ENCODE results near the gene STIM1.
"Not testable (repeated sequence)": the region's sequence is repeated elsewhere in the genome, so short reads cannot be mapped to it uniquely, and the experiment has no call there.

Gene STIM1

DNA sequence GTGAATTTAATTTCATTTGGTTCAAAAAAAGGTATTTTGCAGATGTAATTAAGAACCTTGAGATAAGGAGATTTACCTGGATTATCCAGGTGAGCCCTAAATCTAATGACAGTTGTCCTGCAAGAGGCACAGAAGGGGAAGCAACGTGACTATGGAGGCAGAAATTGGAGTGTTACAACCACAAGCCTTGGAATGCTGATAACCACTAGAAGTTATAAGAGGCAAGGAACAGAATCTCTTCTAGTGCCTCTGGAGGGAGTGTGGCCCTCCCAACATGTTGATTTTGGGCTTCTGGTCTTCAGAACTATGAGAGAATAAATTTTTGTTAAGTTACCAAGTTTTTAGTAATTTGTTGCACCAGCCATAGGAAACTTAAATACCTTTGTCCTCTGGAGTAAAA is 271.9 kb downstream of the STIM1 start:
- Histone ChIP-seq H3K79me2 (ENCODE audit: insufficient read depth, low read length) (peaks cover 9% of the 10 kb centered on the region; the same call in 1 of the 2 replicates), H3K27me3 (ENCODE audit: low read length) (no peaks in the 10 kb centered on the region), H3K9ac (ENCODE audit: low read length) (no peak overlapping the region), H4K20me1 (ENCODE audit: low read depth, low read length) (0 out of 2 replicates have a peak, but pooled peaks cover 9% of the 10 kb centered on the region), H3K4me3 (ENCODE audit: insufficient read depth, low read length, poor library complexity, severe bottlenecking) (no peak overlapping the region), H2AFZ (ENCODE audit: low read depth, low read length, severe bottlenecking) (no peak overlapping the region), H3K9me3 (ENCODE audit: insufficient read depth, low read length) (no peaks in the 10 kb centered on the region), H3K36me3 (ENCODE audit: low read length) (peaks cover 85% of the 10 kb centered on the region), H3F3A (ENCODE audit: insufficient read depth) (peaks cover 13% of the 10 kb centered on the region), H3K4me2 (ENCODE audit: low read depth, low read length, poor library complexity, severe bottlenecking) (no peak overlapping the region), H3K9me2 (replicated peaks; ENCODE audit: insufficient read depth, low read length) (no peaks in the 10 kb centered on the region), H3K27ac (ENCODE audit: low read depth, low read length) (no peak overlapping the region)
- TF ChIP-seq, protein P1, sequence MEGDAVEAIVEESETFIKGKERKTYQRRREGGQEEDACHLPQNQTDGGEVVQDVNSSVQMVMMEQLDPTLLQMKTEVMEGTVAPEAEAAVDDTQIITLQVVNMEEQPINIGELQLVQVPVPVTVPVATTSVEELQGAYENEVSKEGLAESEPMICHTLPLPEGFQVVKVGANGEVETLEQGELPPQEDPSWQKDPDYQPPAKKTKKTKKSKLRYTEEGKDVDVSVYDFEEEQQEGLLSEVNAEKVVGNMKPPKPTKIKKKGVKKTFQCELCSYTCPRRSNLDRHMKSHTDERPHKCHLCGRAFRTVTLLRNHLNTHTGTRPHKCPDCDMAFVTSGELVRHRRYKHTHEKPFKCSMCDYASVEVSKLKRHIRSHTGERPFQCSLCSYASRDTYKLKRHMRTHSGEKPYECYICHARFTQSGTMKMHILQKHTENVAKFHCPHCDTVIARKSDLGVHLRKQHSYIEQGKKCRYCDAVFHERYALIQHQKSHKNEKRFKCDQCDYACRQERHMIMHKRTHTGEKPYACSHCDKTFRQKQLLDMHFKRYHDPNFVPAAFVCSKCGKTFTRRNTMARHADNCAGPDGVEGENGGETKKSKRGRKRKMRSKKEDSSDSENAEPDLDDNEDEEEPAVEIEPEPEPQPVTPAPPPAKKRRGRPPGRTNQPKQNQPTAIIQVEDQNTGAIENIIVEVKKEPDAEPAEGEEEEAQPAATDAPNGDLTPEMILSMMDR (IDR thresholded peaks at IDR 0.05; ENCODE audit: insufficient read depth, low read length, poor library complexity, severe bottlenecking), result no peak
- TF ChIP-seq EZH2phosphoT487 (conservative IDR thresholded peaks at IDR 0.05; ENCODE audit: low read length), result no peak

DNA sequence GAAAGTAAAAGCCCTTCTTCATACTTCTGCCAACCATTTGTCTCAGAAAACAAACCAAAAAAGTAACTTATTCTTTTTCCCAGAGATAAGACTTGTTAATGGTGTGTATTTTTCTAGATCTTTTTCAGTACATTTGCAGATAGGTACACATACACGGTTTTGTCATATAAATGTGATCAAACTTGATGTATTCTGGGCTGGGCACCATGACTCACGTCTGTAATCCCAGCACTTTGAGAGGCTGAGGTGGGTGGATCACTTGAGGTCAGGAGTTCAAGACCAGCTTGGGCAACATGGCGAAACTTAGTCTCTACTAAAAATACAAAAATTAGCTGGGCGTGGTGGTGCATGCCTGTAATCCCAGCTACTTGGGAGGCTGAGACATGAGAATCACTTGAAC is 274.8 kb downstream of the STIM1 start:
- H3K4me3 ChIP-seq (ENCODE audit: insufficient read depth, low read length, poor library complexity, severe bottlenecking); H3K4me2 ChIP-seq (ENCODE audit: low read depth, low read length, poor library complexity, severe bottlenecking); H2AFZ ChIP-seq (ENCODE audit: low read depth, low read length, severe bottlenecking); H3K9ac ChIP-seq (ENCODE audit: low read length); H3K27me3 ChIP-seq (ENCODE audit: low read length); H3K9me2 ChIP-seq (replicated peaks; ENCODE audit: insufficient read depth, low read length); H3K27ac ChIP-seq (ENCODE audit: low read depth, low read length); H3K79me2 ChIP-seq (ENCODE audit: insufficient read depth, low read length); H3K9me3 ChIP-seq (ENCODE audit: insufficient read depth, low read length); H4K20me1 ChIP-seq (ENCODE audit: low read depth, low read length): not testable (repeated sequence)
- peaks cover 89% of the 10 kb centered on the region for H3K36me3 ChIP-seq (ENCODE audit: low read length)
- H3F3A ChIP-seq (ENCODE audit: insufficient read depth), result peaks cover 13% of the 10 kb centered on the region

DNA sequence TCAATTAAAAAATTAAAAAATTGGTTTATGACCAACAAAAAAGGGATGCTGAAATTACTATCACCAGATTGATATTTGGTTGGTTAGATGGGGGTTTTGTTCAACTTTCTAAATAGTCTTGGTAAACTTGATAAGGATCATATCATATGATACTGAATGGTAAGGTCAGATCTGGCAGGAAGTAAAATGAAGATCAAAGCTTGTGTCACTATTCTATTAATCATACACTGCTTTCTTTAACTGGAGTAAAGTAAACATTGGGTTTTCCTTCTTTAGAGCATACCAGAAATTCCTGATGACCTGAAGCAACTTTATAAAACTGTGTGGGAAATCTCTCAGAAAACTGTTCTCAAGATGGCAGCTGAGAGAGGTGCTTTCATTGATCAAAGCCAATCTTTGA is 279.3 kb downstream of the STIM1 start:
- Histone ChIP-seq H3K27ac (ENCODE audit: low read depth, low read length) (no peak overlapping the region), H3K36me3 (ENCODE audit: low read length) (peaks cover 75% of the 10 kb centered on the region)

DNA sequence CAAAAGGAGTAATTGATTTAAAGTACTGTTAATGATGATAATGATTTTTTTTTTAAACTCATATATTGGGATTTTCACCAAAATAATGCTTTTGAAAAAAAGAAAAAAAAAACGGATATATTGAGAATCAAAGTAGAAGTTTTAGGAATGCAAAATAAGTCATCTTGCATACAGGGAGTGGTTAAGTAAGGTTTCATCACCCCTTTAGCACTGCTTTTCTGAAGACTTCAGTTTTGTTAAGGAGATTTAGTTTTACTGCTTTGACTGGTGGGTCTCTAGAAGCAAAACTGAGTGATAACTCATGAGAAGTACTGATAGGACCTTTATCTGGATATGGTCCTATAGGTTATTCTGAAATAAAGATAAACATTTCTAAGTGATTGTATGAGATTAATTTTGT is 283.0 kb downstream of the STIM1 start:
- Histone ChIP-seq H3K27me3 (ENCODE audit: low read length) (no peaks in the 10 kb centered on the region), H3F3A (ENCODE audit: insufficient read depth) (peaks cover 3% of the 10 kb centered on the region; the same call in 1 of the 2 replicates), H3K9me2 (replicated peaks; ENCODE audit: insufficient read depth, low read length) (no peaks in the 10 kb centered on the region), H3K4me2 (ENCODE audit: low read depth, low read length, poor library complexity, severe bottlenecking) (no peak overlapping the region), H3K9me3 (ENCODE audit: insufficient read depth, low read length) (no peaks in the 10 kb centered on the region), H2AFZ (ENCODE audit: low read depth, low read length, severe bottlenecking) (no peak overlapping the region), H3K9ac (ENCODE audit: low read length) (no peak overlapping the region), H3K79me2 (ENCODE audit: insufficient read depth, low read length) (no peaks in the 10 kb centered on the region), H3K36me3 (ENCODE audit: low read length) (peaks cover 64% of the 10 kb centered on the region), H4K20me1 (ENCODE audit: low read depth, low read length) (no peaks in the 10 kb centered on the region), H3K27ac (ENCODE audit: low read depth, low read length) (no peak overlapping the region), H3K4me3 (ENCODE audit: insufficient read depth, low read length, poor library complexity, severe bottlenecking) (no peak overlapping the region)
- TF ChIP-seq, protein P1 (IDR thresholded peaks at IDR 0.05; ENCODE audit: insufficient read depth, low read length, poor library complexity, severe bottlenecking), result no peak
- no peak for TF ChIP-seq EZH2phosphoT487 (conservative IDR thresholded peaks at IDR 0.05; ENCODE audit: low read length)

More for the DNA sequence above, 279.3 kb downstream of the STIM1 start:
- Histone ChIP-seq H3K4me2 (ENCODE audit: low read depth, low read length, poor library complexity, severe bottlenecking) (no peak overlapping the region), H4K20me1 (ENCODE audit: low read depth, low read length) (no peaks in the 10 kb centered on the region), H3K79me2 (ENCODE audit: insufficient read depth, low read length) (no peaks in the 10 kb centered on the region), H3F3A (ENCODE audit: insufficient read depth) (no peaks in the 10 kb centered on the region), H3K27me3 (ENCODE audit: low read length) (no peaks in the 10 kb centered on the region), H3K9me3 (ENCODE audit: insufficient read depth, low read length) (no peaks in the 10 kb centered on the region), H3K9me2 (replicated peaks; ENCODE audit: insufficient read depth, low read length) (no peaks in the 10 kb centered on the region), H3K9ac (ENCODE audit: low read length) (no peak overlapping the region), H3K4me3 (ENCODE audit: insufficient read depth, low read length, poor library complexity, severe bottlenecking) (no peak overlapping the region), H2AFZ (ENCODE audit: low read depth, low read length, severe bottlenecking) (no peak overlapping the region)
- no peak for TF ChIP-seq EZH2phosphoT487 (conservative IDR thresholded peaks at IDR 0.05; ENCODE audit: low read length)
- TF ChIP-seq, protein P1 (IDR thresholded peaks at IDR 0.05; ENCODE audit: insufficient read depth, low read length, poor library complexity, severe bottlenecking), result no peak

All from SU-DHL-6 (cell line).